ENCODE data around the gene UNC13A. TPM values are rescaled to one million over a fixed set of nuclear protein-coding genes. Genes with fewer than 3 reads are reported as not detected.
A peak's percentile ranks its signal among the peaks of the same experiment; 100 is the strongest.

The UNC13A gene
- total RNA-seq, 1 experiment from 2014 or later = 22.2 TPM

DNA sequence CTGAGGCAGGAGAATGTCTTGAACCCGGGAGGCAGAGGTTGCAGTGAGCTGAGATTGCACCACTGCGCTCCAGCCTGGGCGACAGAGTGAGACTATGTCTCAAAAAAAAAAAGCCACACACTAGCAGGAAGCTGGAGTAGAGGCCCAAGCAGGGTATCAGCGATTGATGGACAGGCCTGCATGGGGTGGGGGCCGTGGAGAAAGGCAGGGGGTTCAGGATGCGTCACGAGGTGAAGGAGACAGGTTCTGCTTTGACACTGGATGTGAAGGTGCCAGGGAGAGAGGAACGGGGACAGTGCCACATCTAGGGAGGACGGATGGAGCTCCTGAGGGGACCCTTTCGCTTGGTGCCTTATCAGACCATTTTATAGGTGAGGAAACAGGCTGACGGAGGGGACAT is 125.6 kb downstream of the UNC13A start:
- Histone ChIP-seq H2BK5ac (ENCODE audit: insufficient read length, low read length) (no peak overlapping the region), H3K27me3 (ENCODE audit: insufficient read depth, low read length) (no peaks in the 10 kb centered on the region), H2BK15ac (ENCODE audit: low read depth, low read length) (no peak overlapping the region), H3K4me1 (ENCODE audit: insufficient read depth, low read length) (no peaks in the 10 kb centered on the region), H4K8ac (replicated peaks; ENCODE audit: insufficient read length, low read depth, low read length) (no peak overlapping the region), H3K27ac (ENCODE audit: insufficient read length, low read depth, low read length) (no peak overlapping the region), H2BK120ac (ENCODE audit: low read depth, low read length, poor library complexity, severe bottlenecking) (no peak overlapping the region), H2BK20ac (ENCODE audit: low read depth, low read length, poor library complexity, severe bottlenecking) (no peak overlapping the region), H3K23ac (ENCODE audit: insufficient read length, low read depth, low read length) (no peak overlapping the region), H3K79me1 (ENCODE audit: insufficient read depth, low read depth, low read length, poor library complexity, severe bottlenecking) (no peaks in the 10 kb centered on the region), H2AK5ac (ENCODE audit: insufficient read length, low read length) (no peak overlapping the region), H3T11ph (ENCODE audit: low read length) (no peak overlapping the region), H3K56ac (ENCODE audit: insufficient read length, low read depth, low read length) (no peak overlapping the region), H3K23me2 (ENCODE audit: insufficient read length, low read depth, low read length, poor library complexity, severe bottlenecking) (no peaks in the 10 kb centered on the region), H4K5ac (ENCODE audit: insufficient read length, low read depth, low read length) (no peak overlapping the region), H3K4ac (ENCODE audit: low read depth, low read length) (no peak overlapping the region), H3K9me3 (ENCODE audit: control insufficient read depth, low read depth, low read length) (no peaks in the 10 kb centered on the region), H3K79me2 (ENCODE audit: insufficient read depth, low read length) (no peaks in the 10 kb centered on the region; the same call in 1 of the 2 replicates), H2AFZ (ENCODE audit: low read length) (no peak overlapping the region), H3K4me2 (ENCODE audit: insufficient read depth, insufficient read length, low read length) (no peak overlapping the region), H4K91ac (ENCODE audit: insufficient read length, low read depth, low read length) (no peak overlapping the region), H2BK12ac (ENCODE audit: insufficient read length, low read depth, low read length) (no peak overlapping the region), H3K18ac (ENCODE audit: insufficient read length, low read depth, low read length) (no peak overlapping the region), H3K14ac (ENCODE audit: insufficient read depth, low read length) (no peak overlapping the region), H4K20me1 (ENCODE audit: control insufficient read depth, insufficient read depth, insufficient read length) (no peaks in the 10 kb centered on the region), H3K9ac (ENCODE audit: extremely low read depth, insufficient read length, low read length) (no peak overlapping the region)
- Mint-ChIP-seq H3K9me3 (no peaks in the 10 kb centered on the region), H3K4me3 (no peak overlapping the region), H3K4me1 (no peaks in the 10 kb centered on the region), H3K36me3 (ENCODE audit: insufficient read depth in 1 of 3, low read depth in 3 of 3) (peaks cover 11 to 35% (median 31%) of the 10 kb centered on the region in 3 experiments; a peak in 6 of 7 replicates), H3K27ac (peak overlapping the region in 2 of 3 experiments; percentile 40 to 71; a peak in 2 of 7 replicates), H3K27me3 (ENCODE audit: low read depth) (no peaks in the 10 kb centered on the region)
- TF ChIP-seq, protein P1, sequence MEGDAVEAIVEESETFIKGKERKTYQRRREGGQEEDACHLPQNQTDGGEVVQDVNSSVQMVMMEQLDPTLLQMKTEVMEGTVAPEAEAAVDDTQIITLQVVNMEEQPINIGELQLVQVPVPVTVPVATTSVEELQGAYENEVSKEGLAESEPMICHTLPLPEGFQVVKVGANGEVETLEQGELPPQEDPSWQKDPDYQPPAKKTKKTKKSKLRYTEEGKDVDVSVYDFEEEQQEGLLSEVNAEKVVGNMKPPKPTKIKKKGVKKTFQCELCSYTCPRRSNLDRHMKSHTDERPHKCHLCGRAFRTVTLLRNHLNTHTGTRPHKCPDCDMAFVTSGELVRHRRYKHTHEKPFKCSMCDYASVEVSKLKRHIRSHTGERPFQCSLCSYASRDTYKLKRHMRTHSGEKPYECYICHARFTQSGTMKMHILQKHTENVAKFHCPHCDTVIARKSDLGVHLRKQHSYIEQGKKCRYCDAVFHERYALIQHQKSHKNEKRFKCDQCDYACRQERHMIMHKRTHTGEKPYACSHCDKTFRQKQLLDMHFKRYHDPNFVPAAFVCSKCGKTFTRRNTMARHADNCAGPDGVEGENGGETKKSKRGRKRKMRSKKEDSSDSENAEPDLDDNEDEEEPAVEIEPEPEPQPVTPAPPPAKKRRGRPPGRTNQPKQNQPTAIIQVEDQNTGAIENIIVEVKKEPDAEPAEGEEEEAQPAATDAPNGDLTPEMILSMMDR (conservative IDR thresholded peaks at IDR 0.05) = no peak
- DNase-seq = no peak
- no CpG with 5 or more reads among the region's 11 CpGs for WGBS (ENCODE audit: extremely low coverage, insufficient read length, low lambda C conversion rate)

All from H9 (cell line).